ENCODE measurements around the gene NUFIP1. TPM values are rescaled to one million over a fixed set of nuclear protein-coding genes. Genes with fewer than 3 reads are reported as not detected.
"Not testable (repeated sequence)": the region's sequence is repeated elsewhere in the genome, so short reads cannot be mapped to it uniquely, and the experiment has no call there.

Gene NUFIP1
- polyA plus RNA-seq, 1 donor from 2014 or later: 6.3 TPM

GRCh38 chr13:44943411-44943810 lies 45.9 kb downstream of the NUFIP1 start:
- H3K9me3 Mint-ChIP-seq, H3K4me3 Mint-ChIP-seq, H3K27me3 Mint-ChIP-seq, H3K27ac Mint-ChIP-seq, H3K36me3 Mint-ChIP-seq, H3K4me1 Mint-ChIP-seq: not testable (repeated sequence)

DNA sequence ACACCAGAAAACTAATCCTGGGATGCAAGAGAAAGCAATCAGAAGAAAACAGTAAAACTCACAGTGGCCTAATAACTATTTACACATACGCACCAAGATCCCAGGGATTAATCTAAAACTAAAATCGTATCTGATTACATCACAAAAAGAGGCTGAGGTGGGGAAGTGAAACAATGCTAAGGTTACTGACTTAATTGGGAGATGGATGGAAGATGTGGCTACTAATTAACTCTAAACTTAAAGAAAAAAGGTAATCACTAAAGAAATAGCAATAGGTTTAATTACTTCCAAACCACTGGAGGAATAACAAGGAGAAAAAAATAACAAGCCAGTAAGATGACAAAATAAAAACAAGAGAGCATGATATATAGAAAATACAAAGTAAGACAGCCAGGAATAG lies 50.4 kb downstream of the NUFIP1 start:
- peaks cover 7% of the 10 kb centered on the region for H3K36me3 Mint-ChIP-seq
- H3K27ac Mint-ChIP-seq: no peak overlapping the region
- H3K27me3 Mint-ChIP-seq: no peaks in the 10 kb centered on the region
- H3K4me3 Mint-ChIP-seq: no peak overlapping the region
- no peaks in the 10 kb centered on the region for H3K4me1 Mint-ChIP-seq
- no peaks in the 10 kb centered on the region for H3K9me3 Mint-ChIP-seq

DNA sequence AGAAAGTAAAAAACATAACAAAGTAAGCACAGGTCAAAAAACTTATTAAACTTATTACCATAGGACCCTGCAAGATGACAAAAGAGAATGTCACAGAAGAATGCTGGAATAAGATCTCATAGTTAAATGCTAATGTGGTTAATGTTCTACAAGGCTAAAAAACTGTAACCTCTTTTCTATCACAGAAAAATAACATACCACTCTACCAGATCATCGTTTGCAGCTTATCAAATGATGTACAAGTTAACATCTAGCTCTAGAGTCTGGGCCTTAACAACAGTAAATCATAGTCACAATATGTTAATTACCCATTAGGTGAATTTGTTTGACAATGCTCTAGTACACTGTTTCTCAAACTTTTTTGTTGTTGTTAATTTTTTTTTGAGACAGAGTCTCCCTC lies 53.0 kb downstream of the NUFIP1 start:
- Mint-ChIP-seq H3K4me3 (no peak overlapping the region), H3K4me1 (no peaks in the 10 kb centered on the region), H3K36me3 (no peaks in the 10 kb centered on the region), H3K9me3 (no peaks in the 10 kb centered on the region), H3K27ac (no peak overlapping the region), H3K27me3 (peaks cover 1% of the 10 kb centered on the region)

- Mint-ChIP-seq H3K27me3 (peaks cover 1% of the 10 kb centered on the region), H3K4me3 (no peak overlapping the region), H3K27ac (no peak overlapping the region), H3K36me3 (no peaks in the 10 kb centered on the region), H3K9me3 (no peaks in the 10 kb centered on the region), H3K4me1 (no peaks in the 10 kb centered on the region)
These were observed 54.5 kb downstream of the NUFIP1 start for GRCh38 chr13:44934724-44935123.

DNA sequence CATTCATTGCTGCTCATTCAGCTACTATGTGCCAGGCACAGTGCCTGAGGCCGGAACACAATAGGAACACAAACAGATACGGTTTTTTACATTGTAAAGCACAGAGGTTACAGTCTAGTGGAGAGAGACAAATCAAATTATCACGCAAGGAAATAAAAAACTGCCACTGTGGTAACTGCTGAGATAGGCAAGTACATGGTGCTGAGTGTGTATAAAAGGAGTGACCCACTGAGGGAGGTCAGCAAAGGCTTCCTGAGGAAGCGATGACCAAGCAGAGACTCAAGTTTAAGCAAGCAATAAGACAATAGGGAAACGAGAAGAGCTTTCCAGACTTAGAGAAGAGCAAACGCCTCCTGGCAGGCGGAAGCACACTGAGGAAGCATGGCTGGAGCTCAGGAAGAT lies 56.4 kb downstream of the NUFIP1 start:
- H3K9me3 Mint-ChIP-seq: no peaks in the 10 kb centered on the region
- H3K36me3 Mint-ChIP-seq: no peaks in the 10 kb centered on the region
- peak overlapping the region in 1 of 3 donors; percentile 11 for H3K27ac Mint-ChIP-seq
- peaks cover 1% of the 10 kb centered on the region for H3K27me3 Mint-ChIP-seq
- H3K4me1 Mint-ChIP-seq: no peaks in the 10 kb centered on the region
- H3K4me3 Mint-ChIP-seq: no peak overlapping the region

DNA sequence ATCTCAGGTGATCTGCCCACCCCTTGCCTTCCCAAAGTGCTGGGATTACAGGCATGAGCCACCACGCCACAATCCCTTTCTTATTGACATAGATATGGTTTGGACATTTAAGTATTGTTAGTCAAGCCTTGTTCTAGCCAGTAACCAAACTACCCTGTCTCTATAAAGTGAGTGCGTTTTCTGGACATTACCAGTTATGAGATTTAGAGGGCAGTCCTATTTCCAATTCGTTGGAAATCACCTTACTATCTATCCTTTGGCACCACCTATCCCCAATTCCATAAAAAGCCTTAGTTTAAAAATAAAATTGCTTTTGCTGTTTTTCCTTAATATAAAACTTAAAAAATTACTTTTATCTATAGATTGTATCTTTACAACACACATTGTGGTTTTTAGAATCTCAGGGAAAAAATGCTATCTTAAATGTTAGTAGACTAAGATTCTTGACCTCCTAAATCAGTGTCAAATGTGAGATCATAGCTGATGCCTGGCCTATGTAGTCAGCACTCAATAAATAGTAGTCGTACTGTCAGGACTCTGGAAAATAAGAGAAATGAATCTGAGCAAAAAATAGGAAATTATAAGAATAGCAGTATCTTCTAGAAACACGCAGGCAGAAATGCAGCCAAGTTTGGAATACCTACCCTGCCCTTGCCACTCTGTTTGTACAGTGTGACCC lies 57.0 kb downstream of the NUFIP1 start:
- Mint-ChIP-seq H3K4me1 (no peaks in the 10 kb centered on the region), H3K9me3 (no peaks in the 10 kb centered on the region)

GRCh38 chr13:44930963-44931623 lies 58.2 kb downstream of the NUFIP1 start:
- Mint-ChIP-seq H3K36me3 (no peaks in the 10 kb centered on the region), H3K27ac (no peak overlapping the region), H3K27me3 (peaks cover 1% of the 10 kb centered on the region), H3K9me3 (no peaks in the 10 kb centered on the region), H3K4me1 (no peaks in the 10 kb centered on the region), H3K4me3 (no peak overlapping the region)

More for the DNA sequence above, 57.0 kb downstream of the NUFIP1 start:
- Mint-ChIP-seq H3K27ac (peak overlapping the region in 1 of 3 donors; percentile 11), H3K27me3 (peaks cover 1% of the 10 kb centered on the region), H3K4me3 (no peak overlapping the region), H3K36me3 (no peaks in the 10 kb centered on the region)

DNA sequence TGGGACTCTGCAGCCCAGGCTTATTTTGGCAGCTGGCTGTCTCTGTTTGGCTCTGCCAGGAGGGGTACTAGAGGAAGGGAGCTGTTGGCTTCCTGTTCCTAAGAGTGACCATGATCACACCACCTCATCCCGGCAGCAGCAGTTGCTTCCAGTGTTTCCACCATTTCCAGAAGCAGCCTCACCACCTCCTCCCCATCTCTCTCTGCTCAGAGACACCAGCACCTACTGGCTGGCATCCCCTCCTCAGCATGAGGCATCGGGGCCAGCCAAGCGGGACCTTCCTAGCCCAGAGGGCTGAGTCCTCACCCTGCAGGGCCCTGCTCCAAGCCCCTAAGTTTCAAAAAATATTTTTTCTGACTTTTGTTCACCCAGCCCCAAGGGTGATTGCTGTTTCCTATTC lies 59.0 kb downstream of the NUFIP1 start:
- Mint-ChIP-seq H3K4me1 (no peaks in the 10 kb centered on the region), H3K27ac (no peak overlapping the region), H3K27me3 (peaks cover 1% of the 10 kb centered on the region), H3K9me3 (no peaks in the 10 kb centered on the region), H3K36me3 (no peaks in the 10 kb centered on the region), H3K4me3 (no peak overlapping the region)

GRCh38 chr13:44929692-44930091 lies 59.6 kb downstream of the NUFIP1 start:
- Mint-ChIP-seq H3K36me3 (no peaks in the 10 kb centered on the region), H3K27me3 (peaks cover 1% of the 10 kb centered on the region), H3K4me3 (no peak overlapping the region), H3K27ac (no peak overlapping the region), H3K4me1 (no peaks in the 10 kb centered on the region), H3K9me3 (no peaks in the 10 kb centered on the region)

GRCh38 chr13:44927968-44928367 lies 61.3 kb downstream of the NUFIP1 start:
- H3K36me3 Mint-ChIP-seq: no peaks in the 10 kb centered on the region
- no peak overlapping the region for H3K4me3 Mint-ChIP-seq
- H3K27ac Mint-ChIP-seq: no peak overlapping the region
- H3K27me3 Mint-ChIP-seq: peaks cover 1% of the 10 kb centered on the region
- no peaks in the 10 kb centered on the region for H3K9me3 Mint-ChIP-seq
- H3K4me1 Mint-ChIP-seq: no peaks in the 10 kb centered on the region

DNA sequence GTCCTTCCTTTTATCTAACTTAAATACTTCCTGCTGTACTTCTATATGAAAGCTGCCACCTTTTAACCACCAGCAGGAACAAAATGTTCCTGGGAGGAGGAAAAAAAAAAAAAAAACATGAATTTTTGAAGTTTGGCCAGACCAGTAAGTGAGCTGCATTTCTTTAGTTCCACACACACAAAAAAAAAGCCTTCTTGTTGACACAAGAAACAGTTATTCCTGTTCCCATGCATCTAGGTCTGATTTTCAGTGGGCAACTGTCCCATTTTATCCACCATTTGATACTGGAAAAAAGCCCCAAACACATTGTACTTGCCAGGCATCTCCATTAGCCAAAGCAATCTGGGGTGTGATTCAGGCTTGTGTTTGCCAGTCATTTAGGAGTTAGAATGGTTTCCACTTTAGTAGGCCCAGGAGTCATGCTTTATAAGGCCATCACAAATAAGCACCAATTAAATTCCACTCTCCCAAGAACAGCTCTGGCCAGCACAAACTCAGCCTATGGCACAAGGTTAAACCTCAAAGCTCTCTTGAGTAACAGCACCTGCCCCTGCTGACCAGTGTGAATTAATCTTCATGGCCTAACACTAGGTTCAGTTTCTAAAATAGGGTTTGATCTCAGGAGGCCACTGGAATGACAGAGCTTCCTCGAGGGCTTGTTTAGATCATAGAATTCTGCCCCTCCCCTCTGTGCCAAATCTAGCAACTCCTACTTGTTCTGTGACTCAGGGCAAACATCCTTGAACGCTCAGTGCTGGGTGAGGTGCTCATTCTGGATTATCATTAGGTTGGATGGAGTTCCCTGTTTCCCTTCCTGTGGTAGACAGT lies 67.1 kb downstream of the NUFIP1 start:
- Mint-ChIP-seq H3K36me3 (no peaks in the 10 kb centered on the region), H3K4me3 (peak overlapping the region in 2 of 4 donors; percentile 24 to 30), H3K9me3 (no peaks in the 10 kb centered on the region), H3K27ac (peak overlapping the region in 1 of 3 donors; percentile 78), H3K27me3 (no peaks in the 10 kb centered on the region), H3K4me1 (no peaks in the 10 kb centered on the region)

DNA sequence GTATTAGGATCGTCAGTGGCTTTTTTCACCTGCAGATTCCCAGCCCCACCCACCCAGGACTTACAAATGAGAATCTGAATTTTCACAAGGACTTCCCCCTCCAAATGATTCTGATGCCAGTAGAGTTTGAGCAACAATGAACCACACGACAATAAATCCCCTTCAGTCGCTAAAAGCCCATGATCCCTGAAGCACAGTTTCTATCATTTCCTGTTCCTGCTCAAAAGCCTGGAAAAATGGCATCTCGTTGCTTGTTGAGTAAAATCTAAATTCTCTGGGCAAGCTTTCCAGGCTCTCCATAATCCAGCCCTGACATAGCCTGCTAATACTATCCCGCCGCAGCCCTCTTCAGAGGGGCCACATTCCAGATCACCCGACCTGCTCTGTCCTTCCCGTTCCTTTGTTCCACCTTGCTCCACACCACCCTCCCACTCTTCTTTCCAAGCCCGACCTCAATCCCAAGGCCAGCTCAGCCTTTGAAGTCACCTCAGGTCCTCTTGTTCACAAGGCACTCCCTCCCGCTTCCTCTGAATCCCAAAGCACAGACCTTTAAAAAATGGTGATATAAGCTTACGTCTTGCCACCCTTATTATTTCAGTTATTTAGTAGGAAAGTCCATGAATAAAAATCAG lies 67.9 kb downstream of the NUFIP1 start:
- peak overlapping the region in 1 of 4 donors; percentile 30 for H3K4me3 Mint-ChIP-seq
- no peaks in the 10 kb centered on the region for H3K27me3 Mint-ChIP-seq
- no peaks in the 10 kb centered on the region for H3K4me1 Mint-ChIP-seq
- no peaks in the 10 kb centered on the region for H3K36me3 Mint-ChIP-seq
- H3K9me3 Mint-ChIP-seq: no peaks in the 10 kb centered on the region
- peak overlapping the region in 2 of 3 donors; percentile 25 to 78 for H3K27ac Mint-ChIP-seq

GRCh38 chr13:44920013-44920412 lies 69.3 kb downstream of the NUFIP1 start:
- H3K9me3 Mint-ChIP-seq: no peaks in the 10 kb centered on the region
- H3K4me3 Mint-ChIP-seq: peak overlapping the region in 1 of 4 donors; percentile 82
- H3K27me3 Mint-ChIP-seq: no peaks in the 10 kb centered on the region
- no peaks in the 10 kb centered on the region for H3K36me3 Mint-ChIP-seq
- no peak overlapping the region for H3K27ac Mint-ChIP-seq
- no peaks in the 10 kb centered on the region for H3K4me1 Mint-ChIP-seq

- Mint-ChIP-seq H3K27ac (no peak overlapping the region), H3K4me3 (peak overlapping the region in 2 of 4 donors; percentile 17 to 65), H3K9me3 (no peaks in the 10 kb centered on the region), H3K4me1 (no peaks in the 10 kb centered on the region), H3K36me3 (no peaks in the 10 kb centered on the region), H3K27me3 (no peaks in the 10 kb centered on the region)
These were observed 70.0 kb downstream of the NUFIP1 start for GRCh38 chr13:44919104-44919804.
